Calu3 (cell line): ENCODE results near the gene ARHGAP26. TPM values are rescaled to one million over a fixed set of nuclear protein-coding genes. Genes with fewer than 3 reads are reported as not detected.
A peak's percentile ranks its signal among the peaks of the same experiment; 100 is the strongest.

Experiments used
- BruUV-seq: library from RNA; stranded (reverse); fragments of 400-500 nt; replicated peaks from 2 replicates; lab custom pipeline; 2021; lab: Mats Ljungman, UMichigan
- CTCF ChIA-PET: fragments of 300-600 bp; sonication (Branson Sonifier 250); formaldehyde crosslinking; loops from one replicate; lab custom pipeline; 2022; ENCODE audit warnings: antibody characterized with exemption; lab: Charles Lee
- DNase-seq: peaks from one replicate; pipeline ENCODE4 v3.0.0; 2022
- H3K27ac Mint-ChIP-seq: one replicate; pipeline ENCODE4 v1.8.0; 2022; ENCODE audit warnings: mixed read lengths; ENCODE audit not compliant: unreplicated experiment
- H3K27me3 Mint-ChIP-seq: one replicate; pipeline ENCODE4 v1.8.0; 2022; ENCODE audit warnings: mixed read lengths; ENCODE audit not compliant: unreplicated experiment
- H3K36me3 Mint-ChIP-seq: one replicate; pipeline ENCODE4 v1.8.0; 2022; ENCODE audit warnings: mild to moderate bottlenecking, moderate library complexity, mixed read lengths; ENCODE audit not compliant: insufficient read depth, unreplicated experiment
- H3K4me1 Mint-ChIP-seq: one replicate; pipeline ENCODE4 v1.8.0; 2022; ENCODE audit warnings: mild to moderate bottlenecking, low read depth, mixed read lengths; ENCODE audit not compliant: unreplicated experiment
- H3K4me3 Mint-ChIP-seq: one replicate; pipeline ENCODE4 v1.8.0; 2022; ENCODE audit warnings: mild to moderate bottlenecking, low read depth, moderate library complexity, mixed read lengths; ENCODE audit not compliant: unreplicated experiment
- H3K9me3 Mint-ChIP-seq: one replicate; pipeline ENCODE4 v1.8.0; 2022; ENCODE audit warnings: low read depth, mixed read lengths; ENCODE audit not compliant: unreplicated experiment
- CTCF ChIP-seq: fragments of 200-600 bp; IDR thresholded peaks from one replicate; pipeline ENCODE4 v1.8.0; 2022; ENCODE audit warnings: antibody characterized with exemption; ENCODE audit not compliant: unreplicated experiment
- intact Hi-C: fragments of 100-400 bp; cut with micrococcal nuclease; formaldehyde crosslinking; loops from one replicate; pipeline ENCODE4 v1.10.0; 2022; ENCODE audit not compliant: unreplicated experiment
- total RNA-seq: library from RNA; stranded (reverse); gene quantifications from 2 replicates; pipeline ENCODE4 v1.2.3, GENCODE V29; 2022

Gene ARHGAP26
- total RNA-seq, 1 experiment from 2014 or later, result 118 TPM

- peaks cover 8% of the 10 kb centered on the region for H3K36me3 Mint-ChIP-seq
- TF ChIP-seq CTCF, result no peak
- CTCF ChIA-PET, result no interaction called here
- DNase-seq, result no peak
- peaks cover 40% of the 10 kb centered on the region for H3K4me1 Mint-ChIP-seq
- H3K4me3 Mint-ChIP-seq, result no peak overlapping the region
- no TSS peak for BruUV-seq
- H3K9me3 Mint-ChIP-seq, result no peaks in the 10 kb centered on the region
- intact Hi-C loops, result no loop called here
- no peaks in the 10 kb centered on the region for H3K27me3 Mint-ChIP-seq
- no peak overlapping the region for H3K27ac Mint-ChIP-seq
Measured at GRCh38 chr5:143228597-143229293, 458.6 kb downstream of the ARHGAP26 start.

GRCh38 chr5:143229426-143229895, 459.3 kb downstream of the ARHGAP26 start:
- H3K27me3 Mint-ChIP-seq, result no peaks in the 10 kb centered on the region
- DNase-seq, result no peak
- CTCF ChIA-PET, result no interaction called here
- H3K4me3 Mint-ChIP-seq, result no peak overlapping the region
- H3K4me1 Mint-ChIP-seq, result peaks cover 47% of the 10 kb centered on the region
- H3K27ac Mint-ChIP-seq, result no peak overlapping the region
- intact Hi-C loops, result no loop called here
- no peaks in the 10 kb centered on the region for H3K9me3 Mint-ChIP-seq
- BruUV-seq, result no TSS peak
- H3K36me3 Mint-ChIP-seq, result peaks cover 8% of the 10 kb centered on the region
- TF ChIP-seq CTCF, result no peak

GRCh38 chr5:143229896-143230675, 459.9 kb downstream of the ARHGAP26 start:
- intact Hi-C loops, result no loop called here
- peak; percentile 38 for DNase-seq
- no peak overlapping the region for H3K4me3 Mint-ChIP-seq
- H3K27me3 Mint-ChIP-seq, result no peaks in the 10 kb centered on the region
- no TSS peak for BruUV-seq
- TF ChIP-seq CTCF, result no peak
- peaks cover 50% of the 10 kb centered on the region for H3K4me1 Mint-ChIP-seq
- peaks cover 8% of the 10 kb centered on the region for H3K36me3 Mint-ChIP-seq
- no peaks in the 10 kb centered on the region for H3K9me3 Mint-ChIP-seq
- CTCF ChIA-PET, result no interaction called here
- H3K27ac Mint-ChIP-seq, result no peak overlapping the region

- Mint-ChIP-seq H3K27ac (no peak overlapping the region), H3K4me3 (no peak overlapping the region), H3K27me3 (no peaks in the 10 kb centered on the region), H3K36me3 (peaks cover 8% of the 10 kb centered on the region), H3K9me3 (no peaks in the 10 kb centered on the region), H3K4me1 (peaks cover 50% of the 10 kb centered on the region)
- DNase-seq, result no peak
- intact Hi-C loops, result no loop called here
- TF ChIP-seq CTCF, result no peak
- no TSS peak for BruUV-seq
- CTCF ChIA-PET, result no interaction called here
Measured at GRCh38 chr5:143230676-143230996, 460.5 kb downstream of the ARHGAP26 start.
